GM18870 (cell line): Measurements from ENCODE around the gene TLL1.

Experiments
- ATAC-seq: cut with Tn5 transposase; IDR thresholded peaks from one replicate; pipeline ENCODE4 v1.9.1; 2021; ENCODE audit warnings: moderate library complexity; ENCODE audit not compliant: unreplicated experiment

The TLL1 gene

DNA sequence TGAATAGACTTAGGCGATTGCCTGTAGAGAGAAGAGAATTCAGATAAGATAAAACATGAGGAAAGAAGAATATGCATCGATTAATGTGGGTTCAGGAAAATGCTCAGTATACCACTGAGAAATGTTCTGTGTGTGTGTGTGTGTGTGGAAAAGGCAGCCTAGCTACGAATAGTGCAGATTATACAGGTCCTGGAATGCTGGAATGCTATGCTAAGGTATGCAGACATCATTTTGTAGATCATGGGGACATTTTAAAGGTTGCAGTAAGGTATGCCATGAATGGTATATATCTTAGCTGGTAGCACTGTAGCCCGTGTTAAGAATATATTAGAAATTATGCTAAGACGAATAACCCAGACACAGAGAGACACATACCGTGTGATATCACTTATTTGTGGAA, 267.9 kb downstream of the TLL1 start:
- ATAC-seq: no peak

DNA sequence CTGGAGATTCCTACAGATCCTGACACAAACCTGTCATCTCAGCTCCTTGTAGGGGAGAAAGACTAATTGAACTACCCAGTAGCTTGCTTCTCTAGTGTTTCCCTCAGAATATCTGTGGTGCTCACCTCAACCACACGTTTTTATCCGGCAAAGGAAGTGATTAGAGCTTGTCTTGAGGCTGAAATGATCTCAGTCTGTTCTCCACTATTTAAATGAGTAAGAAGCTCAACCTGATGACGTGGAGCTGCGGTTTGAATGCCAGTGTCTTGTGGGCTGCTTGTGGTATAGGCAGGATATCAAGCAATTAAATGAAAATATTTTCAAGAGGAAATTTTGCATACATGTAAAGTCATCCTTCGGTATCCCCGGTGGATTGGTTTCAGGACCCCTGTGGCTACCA, 270.2 kb downstream of the TLL1 start:
- ATAC-seq: no peak

DNA sequence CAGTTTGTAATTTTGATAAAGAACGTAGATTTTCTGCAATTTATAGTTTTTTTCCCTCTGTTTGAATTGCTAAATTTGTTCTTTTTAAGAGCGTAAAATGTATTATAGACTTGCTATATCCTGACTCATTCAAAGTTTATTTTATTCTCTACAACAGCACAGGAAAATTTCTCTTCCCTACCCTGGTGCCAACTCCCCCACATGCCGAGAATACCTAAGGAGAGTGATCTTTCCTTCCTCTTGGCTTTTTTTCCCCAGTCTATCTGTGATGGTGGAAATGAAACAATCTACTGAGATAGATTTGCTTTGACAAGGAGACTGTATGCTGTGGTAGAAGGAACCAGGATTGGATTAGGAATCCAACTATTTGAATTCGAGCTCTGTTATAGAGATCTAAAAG, 271.6 kb downstream of the TLL1 start:
- ATAC-seq: no peak

DNA sequence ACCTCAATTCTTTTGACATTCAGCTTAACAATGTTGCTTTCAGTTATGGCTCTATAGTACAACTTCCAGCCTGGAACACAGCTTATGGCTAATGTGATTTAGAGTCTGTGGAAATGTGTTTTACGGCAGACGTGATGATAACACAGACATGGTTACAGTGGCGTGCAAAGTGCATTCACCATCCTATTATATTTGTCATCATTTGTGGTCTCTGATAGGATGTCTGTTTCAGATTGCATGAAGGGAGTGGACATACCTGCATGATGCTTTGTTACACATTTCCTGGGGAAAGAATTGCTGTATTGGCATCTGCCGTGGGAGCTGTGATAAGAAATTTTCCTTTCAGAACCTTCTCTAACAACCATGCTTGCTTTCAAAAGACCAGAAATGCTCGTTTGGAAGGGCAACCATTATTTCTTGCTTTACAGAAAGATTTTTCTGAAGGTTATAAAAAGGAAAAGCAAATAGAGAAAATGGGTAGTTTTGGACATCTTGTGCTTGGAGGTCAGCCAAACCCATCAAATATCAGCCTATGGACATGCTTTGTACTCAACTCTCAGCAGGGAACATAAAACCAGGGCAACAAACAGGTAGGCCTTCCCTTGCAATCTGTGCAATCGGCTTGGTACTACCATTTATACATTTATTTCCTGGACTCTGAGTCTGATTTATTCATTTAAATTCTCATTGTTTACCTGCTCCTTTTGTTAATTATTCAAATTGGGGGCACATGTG, 273.9 kb downstream of the TLL1 start:
- no peak for ATAC-seq
